T follicular helper cell (primary cell): ENCODE results near the gene CDHR2.

ENCODE experiments used
- DNase-seq: peaks from one replicate; pipeline ENCODE4 v3.0.0-alpha.2; 2020; ENCODE audit warnings: low read depth

CDHR2 gene

GRCh38 chr5:176620333-176620981 lies 71.3 kb downstream of the CDHR2 start:
- no peak for DNase-seq

GRCh38 chr5:176621661-176622079 lies 72.5 kb downstream of the CDHR2 start:
- no peak for DNase-seq

- DNase-seq: no peak
These were observed 75.0 kb downstream of the CDHR2 start for GRCh38 chr5:176624142-176624541.

GRCh38 chr5:176624938-176625337 lies 75.8 kb downstream of the CDHR2 start:
- no peak for DNase-seq

GRCh38 chr5:176625512-176625911 lies 76.4 kb downstream of the CDHR2 start:
- DNase-seq: no peak

- no peak for DNase-seq
These were observed 77.1 kb downstream of the CDHR2 start for GRCh38 chr5:176625966-176626875.

- no peak for DNase-seq
These were observed 77.7 kb downstream of the CDHR2 start for GRCh38 chr5:176626876-176627236.

GRCh38 chr5:176627582-176627981 lies 78.4 kb downstream of the CDHR2 start:
- DNase-seq: no peak

- no peak for DNase-seq
These were observed 79.5 kb downstream of the CDHR2 start for GRCh38 chr5:176628406-176629228.

- DNase-seq: no peak
These were observed 80.2 kb downstream of the CDHR2 start for GRCh38 chr5:176629317-176629852.

GRCh38 chr5:176629853-176630680 lies 80.9 kb downstream of the CDHR2 start, which contains the start of the genes EIF4E1B and SNCB:
Gene EIF4E1B, plus strand, starts transcription at chr5:176630675. Its CDS starts 12,113 bp downstream, at chr5:176642788.
Gene SNCB, minus strand, starts transcription at chr5:176630534. Its CDS starts 880 bp downstream, at chr5:176629654.
- DNase-seq: no peak

GRCh38 chr5:176630681-176631222 lies 81.6 kb downstream of the CDHR2 start:
- DNase-seq: no peak

GRCh38 chr5:176631383-176632200 lies 82.5 kb downstream of the CDHR2 start:
- no peak for DNase-seq

- no peak for DNase-seq
These were observed 83.6 kb downstream of the CDHR2 start for GRCh38 chr5:176632745-176633144.

GRCh38 chr5:176633598-176633997 lies 84.5 kb downstream of the CDHR2 start:
- DNase-seq: no peak

- DNase-seq: no peak
These were observed 87.3 kb downstream of the CDHR2 start for GRCh38 chr5:176636426-176636825.

GRCh38 chr5:176637556-176637955 lies 88.4 kb downstream of the CDHR2 start:
- DNase-seq: no peak

GRCh38 chr5:176638437-176638836 lies 89.3 kb downstream of the CDHR2 start:
- no peak for DNase-seq

- no peak for DNase-seq
These were observed 90.1 kb downstream of the CDHR2 start for GRCh38 chr5:176639208-176639607.

- DNase-seq: no peak
These were observed 90.8 kb downstream of the CDHR2 start for GRCh38 chr5:176639981-176640380.
